Kidney (tissue), 14 donors: ENCODE results near the gene TEPSIN. TPM values are rescaled to one million over a fixed set of nuclear protein-coding genes. Genes with fewer than 3 reads are reported as not detected.

Experiments used
- DNase-seq, 5 donors: peaks; one replicate each; pipeline ENCODE4 v3.0.0-alpha.2; 2013 to 2020
- FAIRE-seq: peaks from 2 replicates; lab custom pipeline; 2012; peaks lifted over from hg19 to GRCh38; lab: Jason Lieb, UNC
- H3K27ac ChIP-seq, 2 donors: one replicate each; pipeline ENCODE4 v1.7.0; 2013; ENCODE audit warnings: low read depth in 2 of 2, low read length in 2 of 2, inconsistent platforms in 1 of 2
- H3K27me3 ChIP-seq: one replicate; pipeline ENCODE4 v1.7.1; 2013; ENCODE audit warnings: low read length, inconsistent platforms; ENCODE audit not compliant: control insufficient read depth, insufficient read depth
- H3K36me3 ChIP-seq, 3 donors: one replicate each; pipeline versions ENCODE4 v1.7.0 to v1.7.1; 2013; ENCODE audit warnings: low read length in 3 of 3, control low read depth in 1 of 3, inconsistent platforms in 1 of 3; ENCODE audit not compliant: insufficient read depth in 3 of 3, control insufficient read depth in 2 of 3
- H3K4me1 ChIP-seq, 3 donors: one replicate each; pipeline versions ENCODE4 v1.7.0 to v1.7.1; 2013; ENCODE audit warnings: low read length in 3 of 3, inconsistent platforms in 1 of 3, low read depth in 1 of 3; ENCODE audit not compliant: control insufficient read depth in 2 of 3, insufficient read depth in 2 of 3
- H3K4me3 ChIP-seq, 3 donors: one replicate each; pipeline versions ENCODE4 v1.7.0 to v1.8.1; 2013; ENCODE audit warnings: low read length in 3 of 3, control low read depth in 1 of 3, inconsistent platforms in 1 of 3
- H3K9ac ChIP-seq, 3 donors: one replicate each; pipeline versions ENCODE4 v1.7.0 to v1.7.1; 2013; ENCODE audit warnings: low read length in 3 of 3, control low read depth in 1 of 3, inconsistent platforms in 1 of 3
- H3K9me3 ChIP-seq, 3 donors: one replicate each; pipeline versions ENCODE4 v1.7.0 to v1.7.1; 2013; ENCODE audit warnings: low read length in 3 of 3, control low read depth in 1 of 3, inconsistent platforms in 1 of 3; ENCODE audit not compliant: control insufficient read depth in 2 of 3, insufficient read depth in 1 of 3
- intact Hi-C: fragments of 100-400 bp; cut with DNase I; formaldehyde crosslinking; loops from one replicate; pipeline ENCODE4 v1.11.1; 2022
- polyA plus RNA-seq: library from polyadenylated mRNA; stranded (reverse); fragments of 350-450 nt; fragmentation: Illumina TruSeq; extraction: RNeasy Lipid Tissue Mini Kit (QIAGEN cat#74804); gene quantifications from one replicate; pipeline ENCODE4 v1.2.3, GENCODE V29; 2014; ENCODE audit warnings: low read depth, low replicate concordance; ENCODE audit not compliant: insufficient read depth
- total RNA-seq: library from RNA; stranded (reverse); fragmentation: NEBNext Ultra II Directional; extraction: Animal tissue kit (Norgen Biotek cat#: 25700); gene quantifications from one replicate; pipeline ENCODE4 v1.2.1, GENCODE V29; 2021
- TF ChIP-seq, protein P1 (sequence below): IDR thresholded peaks from 3 replicates; pipeline ENCODE4 v1.5.1; 2012; ENCODE audit warnings: mild to moderate bottlenecking, moderate library complexity, borderline replicate concordance; ENCODE audit not compliant: insufficient read depth; ENCODE audit errors: extremely low read depth
- donor health status: control.
- donor health status: control.
- donor health status: control.
- donor health status: control.
- donor health status: control.
- donor health status: DM: yes; HTN: yes; CAD: no.
- donor health status: Normal renal cell carcinoma (clear cell type).

TEPSIN gene
- total and polyA plus RNA-seq, 2 donors from 2014 or later = 13.9 to 42.8 TPM

DNA sequence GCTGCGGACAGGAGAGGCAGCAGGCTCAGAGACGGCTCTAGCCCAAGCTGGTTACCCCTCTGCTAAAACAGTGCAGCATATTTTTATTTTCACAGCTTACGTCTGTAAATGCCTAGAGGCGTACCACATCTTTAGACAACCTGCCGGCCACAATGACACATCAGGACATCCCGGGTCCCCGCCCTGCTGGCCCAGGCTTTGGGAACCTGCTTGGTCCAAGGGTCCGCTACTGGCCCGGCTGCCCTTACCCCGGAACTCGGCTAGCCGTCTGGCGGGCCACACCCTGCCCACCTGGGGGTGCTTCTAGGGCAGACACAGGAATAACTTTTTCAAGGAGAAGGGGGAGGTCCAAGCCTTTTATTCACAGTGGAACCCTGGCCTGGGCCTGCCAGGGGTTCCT, 20.4 kb downstream of the TEPSIN start:
- TF ChIP-seq, protein P1, sequence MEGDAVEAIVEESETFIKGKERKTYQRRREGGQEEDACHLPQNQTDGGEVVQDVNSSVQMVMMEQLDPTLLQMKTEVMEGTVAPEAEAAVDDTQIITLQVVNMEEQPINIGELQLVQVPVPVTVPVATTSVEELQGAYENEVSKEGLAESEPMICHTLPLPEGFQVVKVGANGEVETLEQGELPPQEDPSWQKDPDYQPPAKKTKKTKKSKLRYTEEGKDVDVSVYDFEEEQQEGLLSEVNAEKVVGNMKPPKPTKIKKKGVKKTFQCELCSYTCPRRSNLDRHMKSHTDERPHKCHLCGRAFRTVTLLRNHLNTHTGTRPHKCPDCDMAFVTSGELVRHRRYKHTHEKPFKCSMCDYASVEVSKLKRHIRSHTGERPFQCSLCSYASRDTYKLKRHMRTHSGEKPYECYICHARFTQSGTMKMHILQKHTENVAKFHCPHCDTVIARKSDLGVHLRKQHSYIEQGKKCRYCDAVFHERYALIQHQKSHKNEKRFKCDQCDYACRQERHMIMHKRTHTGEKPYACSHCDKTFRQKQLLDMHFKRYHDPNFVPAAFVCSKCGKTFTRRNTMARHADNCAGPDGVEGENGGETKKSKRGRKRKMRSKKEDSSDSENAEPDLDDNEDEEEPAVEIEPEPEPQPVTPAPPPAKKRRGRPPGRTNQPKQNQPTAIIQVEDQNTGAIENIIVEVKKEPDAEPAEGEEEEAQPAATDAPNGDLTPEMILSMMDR = no peak
- H3K9me3 ChIP-seq = no peaks in the 10 kb centered on the region
- peaks cover 0 to 14% (median 0%) of the 10 kb centered on the region in 3 donors for H3K4me1 ChIP-seq
- H3K27ac ChIP-seq = no peak overlapping the region
- H3K9ac ChIP-seq = no peak overlapping the region
- no peaks in the 10 kb centered on the region for H3K27me3 ChIP-seq
- no peaks in the 10 kb centered on the region for H3K36me3 ChIP-seq
- intact Hi-C loops = loop anchor here (10.0 kb wide), 1 partner anchor 774 kb away; no protein-coding TSS in a partner anchor
- no peak for DNase-seq
- no peak overlapping the region for H3K4me3 ChIP-seq
- FAIRE-seq = no peak

DNA sequence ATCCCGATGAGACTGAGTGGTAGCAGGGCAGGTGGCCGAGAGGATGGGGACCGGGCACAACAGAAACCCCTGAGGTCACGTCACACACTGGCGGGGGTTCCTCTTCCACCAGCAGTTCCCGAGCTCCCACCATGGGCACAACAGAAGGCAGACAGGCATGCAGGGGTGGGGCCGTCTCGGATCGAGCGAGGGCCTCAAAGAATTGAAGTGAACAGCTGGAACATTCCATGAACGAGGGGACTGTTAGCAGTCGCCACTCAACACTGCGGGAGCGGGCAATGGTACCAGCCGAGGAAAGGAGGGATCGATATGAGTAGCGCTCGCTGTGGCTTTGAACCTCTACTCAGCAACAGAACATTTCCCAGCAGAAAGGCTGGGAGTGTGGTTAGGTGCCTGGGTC, 21.4 kb downstream of the TEPSIN start:
- H3K36me3 ChIP-seq = no peaks in the 10 kb centered on the region
- DNase-seq = no peak
- H3K27me3 ChIP-seq = no peaks in the 10 kb centered on the region
- no peak overlapping the region for H3K9ac ChIP-seq
- TF ChIP-seq, protein P1 = no peak
- FAIRE-seq = no peak
- H3K4me1 ChIP-seq = peaks cover 0 to 12% (median 0%) of the 10 kb centered on the region in 3 donors
- H3K9me3 ChIP-seq = no peaks in the 10 kb centered on the region
- no peak overlapping the region for H3K27ac ChIP-seq
- intact Hi-C loops = loop anchor here (10.0 kb wide), 1 partner anchor 773 kb away; no protein-coding TSS in a partner anchor
- no peak overlapping the region for H3K4me3 ChIP-seq

DNA sequence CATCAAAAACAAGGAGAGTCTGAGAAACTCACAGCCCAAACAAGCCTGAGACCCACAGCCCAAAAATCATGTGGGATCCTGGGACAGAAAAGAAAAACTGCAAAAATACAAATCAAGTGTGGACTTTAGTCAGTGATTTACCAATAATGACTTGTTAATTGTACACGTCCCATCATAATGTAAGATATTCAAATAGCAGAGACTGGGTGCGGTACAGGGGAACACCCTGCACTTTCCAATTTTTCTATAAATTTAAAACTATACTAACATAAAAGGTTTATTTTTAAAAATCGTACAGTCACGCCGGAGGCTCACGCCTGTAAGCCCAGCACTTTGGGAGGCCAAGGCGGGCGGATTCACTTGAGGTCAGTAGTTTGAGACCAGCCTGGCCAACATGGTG, 24.9 kb downstream of the TEPSIN start:
- no peak overlapping the region for H3K27ac ChIP-seq
- TF ChIP-seq, protein P1 = no peak
- no peaks in the 10 kb centered on the region for H3K27me3 ChIP-seq
- no peak for DNase-seq
- intact Hi-C loops = loop anchor here (10.0 kb wide), 1 partner anchor 769 kb away; no protein-coding TSS in a partner anchor
- H3K4me1 ChIP-seq = no peaks in the 10 kb centered on the region
- H3K4me3 ChIP-seq = no peak overlapping the region
- H3K36me3 ChIP-seq = no peaks in the 10 kb centered on the region
- no peak overlapping the region for H3K9ac ChIP-seq
- no peak for FAIRE-seq
- H3K9me3 ChIP-seq = no peaks in the 10 kb centered on the region

DNA sequence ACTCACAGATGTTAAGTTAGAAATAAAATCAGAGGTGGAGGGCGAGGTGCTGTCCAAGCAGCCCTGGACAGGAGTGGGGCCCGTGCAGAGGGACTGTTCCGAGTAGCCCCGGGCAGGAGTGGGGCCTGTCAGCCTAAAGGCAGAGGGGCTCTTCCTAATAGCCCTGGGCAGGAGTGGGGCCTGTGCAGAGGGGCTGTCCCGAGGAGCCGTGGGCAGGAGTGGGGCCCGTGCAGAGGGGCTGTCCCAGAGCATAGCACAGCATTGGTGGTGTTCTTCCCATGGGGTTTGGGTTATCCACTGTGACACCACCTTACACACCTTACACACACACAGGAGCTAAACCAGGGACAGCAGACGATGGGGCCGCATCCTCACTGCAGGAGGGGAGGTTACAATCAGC, 26.5 kb downstream of the TEPSIN start:
- Histone ChIP-seq H3K27me3 (no peaks in the 10 kb centered on the region), H3K36me3 (peaks cover 0 to 3% (median 0%) of the 10 kb centered on the region in 3 donors), H3K4me1 (no peaks in the 10 kb centered on the region), H3K27ac (no peak overlapping the region), H3K9ac (no peak overlapping the region), H3K9me3 (no peaks in the 10 kb centered on the region), H3K4me3 (no peak overlapping the region)
- intact Hi-C loops = loop anchor here (10.0 kb wide), 1 partner anchor 768 kb away; no protein-coding TSS in a partner anchor
- FAIRE-seq = no peak
- no peak for DNase-seq
- TF ChIP-seq, protein P1 = no peak
